Fibroblast of lung (primary cell): ENCODE results near the gene CCL17.

Experiments used
- EZH2 ChIP-seq: IDR thresholded peaks from 2 replicates; pipeline ENCODE4 v1.5.1; 2012; ENCODE audit warnings: low read length, control low read depth, mild to moderate bottlenecking; ENCODE audit errors: missing control alignments
- TF ChIP-seq, protein P1 (sequence below), 2 donors: IDR thresholded peaks in 1 of 2; conservative IDR thresholded peaks in 1 of 2; 1 replicate in 1 of 2; 2 replicates in 1 of 2; pipeline ENCODE4 v1.5.1; 2011 to 2012; ENCODE audit warnings: low read length in 2 of 2, control low read depth in 1 of 2, inconsistent platforms in 1 of 2, low read depth in 1 of 2, mild to moderate bottlenecking in 1 of 2

GRCh38 chr16:57380671-57381462 lies 23.7 kb upstream of the CCL17 start:
- TF ChIP-seq, protein P1, sequence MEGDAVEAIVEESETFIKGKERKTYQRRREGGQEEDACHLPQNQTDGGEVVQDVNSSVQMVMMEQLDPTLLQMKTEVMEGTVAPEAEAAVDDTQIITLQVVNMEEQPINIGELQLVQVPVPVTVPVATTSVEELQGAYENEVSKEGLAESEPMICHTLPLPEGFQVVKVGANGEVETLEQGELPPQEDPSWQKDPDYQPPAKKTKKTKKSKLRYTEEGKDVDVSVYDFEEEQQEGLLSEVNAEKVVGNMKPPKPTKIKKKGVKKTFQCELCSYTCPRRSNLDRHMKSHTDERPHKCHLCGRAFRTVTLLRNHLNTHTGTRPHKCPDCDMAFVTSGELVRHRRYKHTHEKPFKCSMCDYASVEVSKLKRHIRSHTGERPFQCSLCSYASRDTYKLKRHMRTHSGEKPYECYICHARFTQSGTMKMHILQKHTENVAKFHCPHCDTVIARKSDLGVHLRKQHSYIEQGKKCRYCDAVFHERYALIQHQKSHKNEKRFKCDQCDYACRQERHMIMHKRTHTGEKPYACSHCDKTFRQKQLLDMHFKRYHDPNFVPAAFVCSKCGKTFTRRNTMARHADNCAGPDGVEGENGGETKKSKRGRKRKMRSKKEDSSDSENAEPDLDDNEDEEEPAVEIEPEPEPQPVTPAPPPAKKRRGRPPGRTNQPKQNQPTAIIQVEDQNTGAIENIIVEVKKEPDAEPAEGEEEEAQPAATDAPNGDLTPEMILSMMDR (conservative IDR thresholded peaks at IDR 0.05 in 1 of 2, IDR thresholded peaks at IDR 0.05 in 1 of 2; ENCODE audit: low read depth in 1 of 2, low read length in 2 of 2), result no peak
- TF ChIP-seq EZH2, result no peak
